ENCODE results near the gene FANCF.

FANCF gene

GRCh38 chr11:22670830-22671229 lies 45.2 kb upstream of the FANCF start:
- TF ChIP-seq EZH2 (IDR thresholded peaks at IDR 0.05; ENCODE audit: borderline replicate concordance, low read length) (no peak), CTCF (IDR thresholded peaks at IDR 0.05; ENCODE audit: low read length) (0 out of 2 replicates have a peak, but pooled peaks have one; percentile 11)
- Histone ChIP-seq H3F3A (ENCODE audit: insufficient read depth, low read length) (no peaks in the 10 kb centered on the region), H2AFZ (ENCODE audit: low read length) (no peak overlapping the region), H3K36me3 (ENCODE audit: insufficient read depth, low read length) (no peaks in the 10 kb centered on the region), H3K27me3 (ENCODE audit: insufficient read depth, low read length) (no peaks in the 10 kb centered on the region), H3K4me3 (ENCODE audit: low read depth, low read length, poor library complexity, severe bottlenecking) (no peak overlapping the region), H3K9ac (ENCODE audit: low read length) (no peak overlapping the region), H3K79me2 (ENCODE audit: insufficient read depth, low read length) (no peaks in the 10 kb centered on the region), H3K4me2 (ENCODE audit: low read length) (no peak overlapping the region), H4K20me1 (ENCODE audit: insufficient read depth, low read length) (no peaks in the 10 kb centered on the region), H3K9me3 (ENCODE audit: low read length) (no peaks in the 10 kb centered on the region), H3K4me1 (ENCODE audit: insufficient read depth, low read length, severe bottlenecking) (no peaks in the 10 kb centered on the region), H3K9me2 (ENCODE audit: low read depth, low read length) (no peaks in the 10 kb centered on the region), H3K27ac (ENCODE audit: low read depth, low read length, poor library complexity, severe bottlenecking) (no peak overlapping the region)

- H3K9ac ChIP-seq (ENCODE audit: low read length): no peak overlapping the region
- no peaks in the 10 kb centered on the region for H3K36me3 ChIP-seq (ENCODE audit: insufficient read depth, low read length)
- no peak overlapping the region for H3K27ac ChIP-seq (ENCODE audit: low read depth, low read length, poor library complexity, severe bottlenecking)
- no peaks in the 10 kb centered on the region for H3F3A ChIP-seq (ENCODE audit: insufficient read depth, low read length)
- H4K20me1 ChIP-seq (ENCODE audit: insufficient read depth, low read length): no peaks in the 10 kb centered on the region
- no peaks in the 10 kb centered on the region for H3K27me3 ChIP-seq (ENCODE audit: insufficient read depth, low read length)
- no peaks in the 10 kb centered on the region for H3K9me2 ChIP-seq (ENCODE audit: low read depth, low read length)
- no peaks in the 10 kb centered on the region for H3K9me3 ChIP-seq (ENCODE audit: low read length)
- TF ChIP-seq EZH2 (IDR thresholded peaks at IDR 0.05; ENCODE audit: borderline replicate concordance, low read length): no peak
- TF ChIP-seq CTCF (IDR thresholded peaks at IDR 0.05; ENCODE audit: low read length): no peak
- no peaks in the 10 kb centered on the region for H3K4me1 ChIP-seq (ENCODE audit: insufficient read depth, low read length, severe bottlenecking)
- H3K4me3 ChIP-seq (ENCODE audit: low read depth, low read length, poor library complexity, severe bottlenecking): no peak overlapping the region
- H3K4me2 ChIP-seq (ENCODE audit: low read length): no peak overlapping the region
- no peak overlapping the region for H2AFZ ChIP-seq (ENCODE audit: low read length)
- no peaks in the 10 kb centered on the region for H3K79me2 ChIP-seq (ENCODE audit: insufficient read depth, low read length)
Measured at GRCh38 chr11:22669368-22669767, 43.7 kb upstream of the FANCF start.

GRCh38 chr11:22668005-22668796 lies 42.6 kb upstream of the FANCF start:
- H3K4me3 ChIP-seq (ENCODE audit: low read depth, low read length, poor library complexity, severe bottlenecking): no peak overlapping the region
- no peaks in the 10 kb centered on the region for H4K20me1 ChIP-seq (ENCODE audit: insufficient read depth, low read length)
- no peaks in the 10 kb centered on the region for H3K9me3 ChIP-seq (ENCODE audit: low read length)
- H3K27ac ChIP-seq (ENCODE audit: low read depth, low read length, poor library complexity, severe bottlenecking): no peak overlapping the region
- no peak overlapping the region for H2AFZ ChIP-seq (ENCODE audit: low read length)
- no peaks in the 10 kb centered on the region for H3K36me3 ChIP-seq (ENCODE audit: insufficient read depth, low read length)
- no peaks in the 10 kb centered on the region for H3K9me2 ChIP-seq (ENCODE audit: low read depth, low read length)
- H3K9ac ChIP-seq (ENCODE audit: low read length): no peak overlapping the region
- no peaks in the 10 kb centered on the region for H3F3A ChIP-seq (ENCODE audit: insufficient read depth, low read length)
- no peaks in the 10 kb centered on the region for H3K4me1 ChIP-seq (ENCODE audit: insufficient read depth, low read length, severe bottlenecking)
- no peaks in the 10 kb centered on the region for H3K27me3 ChIP-seq (ENCODE audit: insufficient read depth, low read length)
- no peak for TF ChIP-seq EZH2 (IDR thresholded peaks at IDR 0.05; ENCODE audit: borderline replicate concordance, low read length)
- no peak for TF ChIP-seq CTCF (IDR thresholded peaks at IDR 0.05; ENCODE audit: low read length)
- no peak overlapping the region for H3K4me2 ChIP-seq (ENCODE audit: low read length)
- H3K79me2 ChIP-seq (ENCODE audit: insufficient read depth, low read length): no peaks in the 10 kb centered on the region

Measured in OCI-LY1 (cell line).